ENCODE data around the gene TP63.

DNA sequence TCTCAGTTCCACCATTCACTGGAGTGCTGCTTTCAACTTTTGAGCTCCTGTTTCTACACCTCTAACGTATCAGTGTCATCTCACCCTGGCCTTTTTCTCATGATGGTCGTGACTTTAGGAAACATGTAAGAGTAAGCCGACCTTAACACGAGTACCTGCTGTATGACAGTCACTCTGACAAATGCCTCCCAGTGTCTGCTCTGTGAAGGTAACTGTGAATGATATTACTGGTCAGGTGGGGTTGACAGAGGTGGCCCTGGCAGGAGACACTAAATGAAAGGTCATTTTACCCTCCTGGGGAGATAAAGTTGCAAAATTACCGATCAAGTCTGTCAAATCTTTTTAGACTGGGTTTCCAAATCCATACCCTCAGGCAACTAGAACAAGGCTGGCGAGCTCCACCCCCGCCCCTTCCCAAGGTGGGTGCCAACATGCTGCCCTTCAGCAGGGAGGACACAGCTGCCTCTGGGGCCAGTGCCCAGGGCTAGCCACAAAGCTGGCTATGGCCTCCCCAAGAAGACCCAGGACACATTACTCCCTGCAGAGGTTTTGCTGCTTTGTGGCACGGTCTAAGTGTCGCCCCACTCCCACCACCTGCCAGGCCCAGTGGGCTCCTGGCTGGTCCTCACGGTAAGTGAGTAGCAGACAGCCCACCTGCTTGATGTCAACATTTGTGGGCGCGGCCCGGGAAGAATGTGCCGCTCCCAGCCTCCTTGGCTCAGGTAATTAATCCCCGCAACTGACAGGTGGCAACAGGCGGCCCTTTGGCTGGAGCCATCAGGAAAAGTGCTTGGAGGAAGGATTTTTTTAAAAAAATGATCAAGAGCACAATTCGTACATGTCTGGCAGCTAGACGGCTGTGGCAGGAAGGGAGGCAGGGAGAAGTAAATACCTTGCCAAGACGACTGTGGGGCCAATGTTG is 211.8 kb downstream of the TP63 start:
- TF ChIP-seq, protein P1, sequence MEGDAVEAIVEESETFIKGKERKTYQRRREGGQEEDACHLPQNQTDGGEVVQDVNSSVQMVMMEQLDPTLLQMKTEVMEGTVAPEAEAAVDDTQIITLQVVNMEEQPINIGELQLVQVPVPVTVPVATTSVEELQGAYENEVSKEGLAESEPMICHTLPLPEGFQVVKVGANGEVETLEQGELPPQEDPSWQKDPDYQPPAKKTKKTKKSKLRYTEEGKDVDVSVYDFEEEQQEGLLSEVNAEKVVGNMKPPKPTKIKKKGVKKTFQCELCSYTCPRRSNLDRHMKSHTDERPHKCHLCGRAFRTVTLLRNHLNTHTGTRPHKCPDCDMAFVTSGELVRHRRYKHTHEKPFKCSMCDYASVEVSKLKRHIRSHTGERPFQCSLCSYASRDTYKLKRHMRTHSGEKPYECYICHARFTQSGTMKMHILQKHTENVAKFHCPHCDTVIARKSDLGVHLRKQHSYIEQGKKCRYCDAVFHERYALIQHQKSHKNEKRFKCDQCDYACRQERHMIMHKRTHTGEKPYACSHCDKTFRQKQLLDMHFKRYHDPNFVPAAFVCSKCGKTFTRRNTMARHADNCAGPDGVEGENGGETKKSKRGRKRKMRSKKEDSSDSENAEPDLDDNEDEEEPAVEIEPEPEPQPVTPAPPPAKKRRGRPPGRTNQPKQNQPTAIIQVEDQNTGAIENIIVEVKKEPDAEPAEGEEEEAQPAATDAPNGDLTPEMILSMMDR (IDR thresholded peaks at IDR 0.05; ENCODE audit: poor library complexity, severe bottlenecking) = no peak
- TF ChIP-seq POLR2AphosphoS5 (IDR thresholded peaks at IDR 0.05) = no peak
- TF ChIP-seq SMC3 (conservative IDR thresholded peaks at IDR 0.05; ENCODE audit: poor library complexity) = no peak
- no peak for TF ChIP-seq TAF1 (IDR thresholded peaks at IDR 0.05; ENCODE audit: low read depth)
- TF ChIP-seq, protein P2, sequence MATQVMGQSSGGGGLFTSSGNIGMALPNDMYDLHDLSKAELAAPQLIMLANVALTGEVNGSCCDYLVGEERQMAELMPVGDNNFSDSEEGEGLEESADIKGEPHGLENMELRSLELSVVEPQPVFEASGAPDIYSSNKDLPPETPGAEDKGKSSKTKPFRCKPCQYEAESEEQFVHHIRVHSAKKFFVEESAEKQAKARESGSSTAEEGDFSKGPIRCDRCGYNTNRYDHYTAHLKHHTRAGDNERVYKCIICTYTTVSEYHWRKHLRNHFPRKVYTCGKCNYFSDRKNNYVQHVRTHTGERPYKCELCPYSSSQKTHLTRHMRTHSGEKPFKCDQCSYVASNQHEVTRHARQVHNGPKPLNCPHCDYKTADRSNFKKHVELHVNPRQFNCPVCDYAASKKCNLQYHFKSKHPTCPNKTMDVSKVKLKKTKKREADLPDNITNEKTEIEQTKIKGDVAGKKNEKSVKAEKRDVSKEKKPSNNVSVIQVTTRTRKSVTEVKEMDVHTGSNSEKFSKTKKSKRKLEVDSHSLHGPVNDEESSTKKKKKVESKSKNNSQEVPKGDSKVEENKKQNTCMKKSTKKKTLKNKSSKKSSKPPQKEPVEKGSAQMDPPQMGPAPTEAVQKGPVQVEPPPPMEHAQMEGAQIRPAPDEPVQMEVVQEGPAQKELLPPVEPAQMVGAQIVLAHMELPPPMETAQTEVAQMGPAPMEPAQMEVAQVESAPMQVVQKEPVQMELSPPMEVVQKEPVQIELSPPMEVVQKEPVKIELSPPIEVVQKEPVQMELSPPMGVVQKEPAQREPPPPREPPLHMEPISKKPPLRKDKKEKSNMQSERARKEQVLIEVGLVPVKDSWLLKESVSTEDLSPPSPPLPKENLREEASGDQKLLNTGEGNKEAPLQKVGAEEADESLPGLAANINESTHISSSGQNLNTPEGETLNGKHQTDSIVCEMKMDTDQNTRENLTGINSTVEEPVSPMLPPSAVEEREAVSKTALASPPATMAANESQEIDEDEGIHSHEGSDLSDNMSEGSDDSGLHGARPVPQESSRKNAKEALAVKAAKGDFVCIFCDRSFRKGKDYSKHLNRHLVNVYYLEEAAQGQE (IDR thresholded peaks at IDR 0.05; ENCODE audit: borderline replicate concordance) = no peak
